Activated CD8-positive, alpha-beta memory T cell treated with anti-CD3 and anti-CD28 coated beads for 24 hours (primary cell): ENCODE data around the gene C1QTNF9.
"Not testable (repeated sequence)": the region's sequence is repeated elsewhere in the genome, so short reads cannot be mapped to it uniquely, and the experiment has no call there.

Source experiments
- DNase-seq: peaks from one replicate; pipeline ENCODE4 v3.0.0-alpha.2; 2020

C1QTNF9 gene

GRCh38 chr13:24309300-24309699, at the start of gene C1QTNF9:
TSS of gene C1QTNF9 (plus strand) at chr13:24309580. CDS start at chr13:24316004, 6,424 bp downstream.
- DNase-seq: not testable (repeated sequence)

GRCh38 chr13:24261566-24261965, 47.8 kb upstream of the C1QTNF9 start:
- peak; percentile 56 for DNase-seq

GRCh38 chr13:24263632-24264031, 45.7 kb upstream of the C1QTNF9 start:
- no peak for DNase-seq

- peak; percentile 85 for DNase-seq
Measured at GRCh38 chr13:24264976-24265375, 44.4 kb upstream of the C1QTNF9 start.

- DNase-seq: peak; percentile 56
Measured at GRCh38 chr13:24265453-24265852, 43.9 kb upstream of the C1QTNF9 start.

- DNase-seq: peak; percentile 55
Measured at GRCh38 chr13:24267274-24267673, 42.1 kb upstream of the C1QTNF9 start.

GRCh38 chr13:24267801-24268200, 41.6 kb upstream of the C1QTNF9 start:
- peak; percentile 53 for DNase-seq

GRCh38 chr13:24269821-24270220, 39.6 kb upstream of the C1QTNF9 start:
- no peak for DNase-seq

- peak; percentile 74 for DNase-seq
Measured at GRCh38 chr13:24270639-24271141, 38.7 kb upstream of the C1QTNF9 start.

GRCh38 chr13:24271231-24271600, 38.2 kb upstream of the C1QTNF9 start:
- DNase-seq: no peak

GRCh38 chr13:24271601-24272451, 37.6 kb upstream of the C1QTNF9 start:
- peak; percentile 70 for DNase-seq

- DNase-seq: peak; percentile 61
Measured at GRCh38 chr13:24272452-24273161, 36.8 kb upstream of the C1QTNF9 start.

GRCh38 chr13:24273926-24274325, 35.5 kb upstream of the C1QTNF9 start:
- DNase-seq: no peak

GRCh38 chr13:24274452-24275021, 34.8 kb upstream of the C1QTNF9 start:
- DNase-seq: peak; percentile 82

- DNase-seq: peak; percentile 57
Measured at GRCh38 chr13:24275041-24275440, 34.3 kb upstream of the C1QTNF9 start.

- no peak for DNase-seq
Measured at GRCh38 chr13:24276306-24276705, 33.1 kb upstream of the C1QTNF9 start.

- no peak for DNase-seq
Measured at GRCh38 chr13:24276861-24277260, 32.5 kb upstream of the C1QTNF9 start.

GRCh38 chr13:24277761-24278160, 31.6 kb upstream of the C1QTNF9 start:
- DNase-seq: no peak

- DNase-seq: peak; percentile 56
Measured at GRCh38 chr13:24279327-24280110, 29.9 kb upstream of the C1QTNF9 start.

- DNase-seq: peak; percentile 52
Measured at GRCh38 chr13:24280720-24281119, 28.7 kb upstream of the C1QTNF9 start.

GRCh38 chr13:24281188-24282008, 28.0 kb upstream of the C1QTNF9 start:
- peak; percentile 43 for DNase-seq

GRCh38 chr13:24282256-24282655, 27.1 kb upstream of the C1QTNF9 start:
- DNase-seq: no peak
